GM13976 (cell line): Measurements from ENCODE around the gene SIAH1.

Source experiments
- DNase-seq: peaks from one replicate; pipeline ENCODE4 v3.0.0; 2012; ENCODE audit warnings: low spot score
- CTCF ChIP-seq: IDR thresholded peaks from 2 replicates; pipeline ENCODE4 v1.5.1; 2012; ENCODE audit warnings: borderline replicate concordance, mild to moderate bottlenecking; ENCODE audit not compliant: insufficient read depth; ENCODE audit errors: extremely low read depth, missing control alignments, control extremely low read depth
- in situ Hi-C: fragments of 300-500 bp; cut with MboI; formaldehyde crosslinking; loops from one replicate; pipeline ENCODE4 v1.12.0; 2022; ENCODE audit warnings: low sequenced_read_pairs, mixed read lengths, inconsistent platforms; ENCODE audit not compliant: unreplicated experiment

The SIAH1 gene, protein sequence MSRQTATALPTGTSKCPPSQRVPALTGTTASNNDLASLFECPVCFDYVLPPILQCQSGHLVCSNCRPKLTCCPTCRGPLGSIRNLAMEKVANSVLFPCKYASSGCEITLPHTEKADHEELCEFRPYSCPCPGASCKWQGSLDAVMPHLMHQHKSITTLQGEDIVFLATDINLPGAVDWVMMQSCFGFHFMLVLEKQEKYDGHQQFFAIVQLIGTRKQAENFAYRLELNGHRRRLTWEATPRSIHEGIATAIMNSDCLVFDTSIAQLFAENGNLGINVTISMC

GRCh38 chr16:48385253-48386150 is at the start of gene SIAH1:
Gene SIAH1 (minus strand): TSS chr16:48385413. CDS start chr16:48362428, 22,985 bp downstream.
- in situ Hi-C loops, result no loop called here
- DNase-seq, result peak; percentile 95
- TF ChIP-seq CTCF, result no peak

DNA sequence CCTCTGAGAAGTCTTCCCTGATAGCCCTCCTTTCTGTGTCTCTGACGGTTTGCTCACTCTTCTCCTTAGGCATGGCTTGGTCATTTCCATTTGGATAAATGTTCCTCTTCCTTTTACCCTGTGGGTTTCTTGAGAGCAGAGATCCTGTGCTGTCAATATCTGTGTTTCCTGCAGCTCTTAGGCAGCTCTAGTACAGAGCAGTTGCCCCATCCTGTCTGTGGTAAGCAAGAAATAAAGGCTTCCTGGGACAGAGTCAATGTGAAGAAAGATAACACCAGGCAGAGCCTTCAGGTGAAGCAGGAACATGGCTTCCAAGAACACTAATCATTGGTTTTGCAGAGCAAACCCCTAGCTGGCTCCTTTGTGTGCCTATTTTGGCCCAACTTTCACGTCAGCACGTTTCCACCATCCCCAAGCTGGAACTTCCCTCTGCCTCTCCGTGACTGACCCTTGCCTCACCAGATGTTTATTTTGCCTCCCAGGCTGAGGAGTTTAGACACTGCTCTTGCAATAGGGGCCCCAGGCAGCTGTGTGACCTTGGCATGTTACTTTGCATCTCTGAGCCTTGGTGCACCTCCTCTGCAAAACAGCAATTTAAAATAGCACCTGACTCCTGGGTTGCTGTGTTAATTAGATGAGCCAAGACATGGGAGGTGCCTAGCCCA is 49.6 kb upstream of the SIAH1 start:
- DNase-seq, result no peak
- in situ Hi-C loops, result no loop called here

GRCh38 chr16:48433850-48434530 is 48.8 kb upstream of the SIAH1 start:
- in situ Hi-C loops, result no loop called here
- DNase-seq, result no peak
- TF ChIP-seq CTCF, result no peak

More for the DNA sequence above, 49.6 kb upstream of the SIAH1 start:
- no peak for TF ChIP-seq CTCF

GRCh38 chr16:48433116-48433849 is 48.1 kb upstream of the SIAH1 start:
- TF ChIP-seq CTCF, result no peak
- in situ Hi-C loops, result no loop called here
- DNase-seq, result no peak

- TF ChIP-seq CTCF, result no peak
- peak; percentile 58 for DNase-seq
- in situ Hi-C loops, result no loop called here
These were observed 46.9 kb upstream of the SIAH1 start for GRCh38 chr16:48432136-48432535.
